OCI-LY7 (cell line): ENCODE data around the gene PILRB. TPM values are rescaled to one million over a fixed set of nuclear protein-coding genes. Genes with fewer than 3 reads are reported as not detected.
"Not testable (repeated sequence)": the region's sequence is repeated elsewhere in the genome, so short reads cannot be mapped to it uniquely, and the experiment has no call there.

Source experiments
- Bru-seq: library from RNA; stranded (reverse); fragments of 400-500 nt; gene quantifications from one replicate; lab custom pipeline; 2021; lab: Mats Ljungman, UMichigan
- BruChase-seq, 2 experiments: library from RNA; stranded (reverse); fragments of 400-500 nt; gene quantifications; one replicate each; lab custom pipeline; 2021; lab: Mats Ljungman, UMichigan
- BruUV-seq: library from RNA; stranded (reverse); fragments of 400-500 nt; replicated peaks from 2 replicates; lab custom pipeline; 2021; lab: Mats Ljungman, UMichigan
- CTCF ChIA-PET: fragments of 300-600 bp; sonication (Branson Sonifier 250); formaldehyde crosslinking; loops from one replicate; lab custom pipeline; 2022; ENCODE audit warnings: antibody characterized with exemption; ENCODE audit not compliant: unreplicated experiment; lab: Charles Lee
- POLR2A ChIA-PET: fragments of 300-600 bp; sonication (Branson Sonifier 250); formaldehyde crosslinking; loops from one replicate; lab custom pipeline; 2022; ENCODE audit warnings: antibody characterized with exemption; lab: Charles Lee
- DNase-seq: peaks from one replicate; pipeline ENCODE4 v3.0.0-alpha.2; 2015; ENCODE audit warnings: low spot score
- H2AFZ ChIP-seq: fragments of 200-600 bp; sonication (generic), shearing (Covaris generic); 2 replicates; pipeline ENCODE4 v1.6.1; 2014; ENCODE audit warnings: mild to moderate bottlenecking, antibody characterized with exemption, low read length, moderate library complexity
- H3K27ac ChIP-seq: fragments of 200-600 bp; sonication (generic); 2 replicates; pipeline ENCODE4 v1.5.1; 2014; ENCODE audit warnings: mixed run types, low read depth, mild to moderate bottlenecking, moderate library complexity, low read length, inconsistent platforms; ENCODE audit not compliant: poor library complexity, severe bottlenecking
- H3K36me3 ChIP-seq: fragments of 200-600 bp; sonication (generic); 2 replicates; pipeline ENCODE4 v1.6.1; 2014; ENCODE audit warnings: mild to moderate bottlenecking, antibody characterized with exemption, low read length, moderate library complexity, mixed read lengths; ENCODE audit not compliant: insufficient read depth
- H3K4me1 ChIP-seq: fragments of 200-600 bp; sonication (generic); 2 replicates; pipeline ENCODE4 v1.5.1; 2014; ENCODE audit warnings: mild to moderate bottlenecking, low read length; ENCODE audit not compliant: insufficient read depth, poor library complexity, severe bottlenecking
- H3K4me2 ChIP-seq: fragments of 200-600 bp; sonication (generic); 2 replicates; pipeline ENCODE4 v1.6.1; 2014; ENCODE audit warnings: mild to moderate bottlenecking, low read length
- H3K4me3 ChIP-seq: fragments of 200-600 bp; sonication (generic); 2 replicates; pipeline ENCODE4 v1.5.1; 2014; ENCODE audit warnings: mild to moderate bottlenecking, low read depth, low read length; ENCODE audit not compliant: poor library complexity, severe bottlenecking
- H3K79me2 ChIP-seq: fragments of 200-600 bp; sonication (generic); 2 replicates; pipeline ENCODE4 v1.6.1; 2016; ENCODE audit warnings: low read depth, mild to moderate bottlenecking, low read length, moderate library complexity, mixed read lengths; ENCODE audit not compliant: insufficient read depth
- H3K9me2 ChIP-seq: fragments of 200-600 bp; sonication (generic); 2 replicates; pipeline ENCODE4 v1.6.1; 2016; ENCODE audit warnings: mild to moderate bottlenecking, low read length, mixed read lengths; ENCODE audit not compliant: insufficient read depth
- H3K9me3 ChIP-seq: fragments of 200-600 bp; sonication (generic); 2 replicates; pipeline ENCODE4 v1.6.1; 2014; ENCODE audit warnings: mild to moderate bottlenecking, mixed run types, low read length, mixed read lengths
- H4K20me1 ChIP-seq: fragments of 200-600 bp; sonication (generic); 2 replicates; pipeline ENCODE4 v1.6.1; 2014; ENCODE audit warnings: mild to moderate bottlenecking, antibody characterized with exemption, low read length, moderate library complexity, mixed read lengths; ENCODE audit not compliant: insufficient read depth
- CTCF ChIP-seq: fragments of 200-600 bp; sonication (generic); conservative IDR thresholded peaks from 2 replicates; pipeline ENCODE4 v1.5.1; 2014; ENCODE audit warnings: mild to moderate bottlenecking, antibody characterized with exemption, low read length, moderate library complexity, mixed read lengths
- EZH2phosphoT487 ChIP-seq: fragments of 200-600 bp; sonication (generic); IDR thresholded peaks from 2 replicates; pipeline ENCODE4 v1.6.1; 2018; ENCODE audit warnings: low read depth, borderline replicate concordance, mild to moderate bottlenecking, mixed run types, antibody characterized with exemption, low read length, moderate library complexity, mixed read lengths
- intact Hi-C: fragments of 100-400 bp; cut with micrococcal nuclease; formaldehyde crosslinking; loops from one replicate; pipeline ENCODE4 v1.10.0; 2022; ENCODE audit not compliant: unreplicated experiment
- long read RNA-seq: library from polyadenylated mRNA; stranded (forward); transcript quantifications from one replicate; pipeline ENCODE4 v2.0.0, GENCODE V29; 2022
- total RNA-seq, 2 experiments: library from RNA; depleted of rRNA in 1 of 2; stranded (reverse); fragments of >200 nt in 1 of 2; shearing (Covaris generic) in 1 of 2; gene quantifications; 2 replicates each; pipeline ENCODE4 v1.2.3, GENCODE V29; 2014 to 2022

The PILRB gene
- total RNA-seq (2014; rRNA removed; shearing (Covaris generic)) (90.2 and 102 TPM in 2 replicates), total RNA-seq (2022) (95.0 and 106 TPM in 2 replicates), Bru-seq, nascent RNA (percentile 92 among the genes with signal in this experiment), BruChase-seq, experiment 1, labeled RNA remaining after a 6-hour chase (percentile 98 among the genes with signal in this experiment), BruChase-seq, experiment 2, labeled RNA remaining after a 2-hour chase (percentile 97 among the genes with signal in this experiment)
- long read RNA-seq, partial matches to known transcripts, result 0 of 23 reads
- long read RNA-seq, other reads (novel, unspliced or antisense), result 22 of 23 reads

GRCh38 chr7:100358027-100358856 lies at the start of gene PILRB:
TSS of gene PILRB (plus strand) at chr7:100358117. CDS start at chr7:100358303, 186 bp downstream.
- ChIA-PET CTCF (no interaction called here), POLR2A (no interaction called here)
- intact Hi-C loops, result no loop called here
- no peak within 1 kb of the TSS for H3K4me3 ChIP-seq
- H3K9me2 ChIP-seq, result no peaks in the 10 kb centered on the region
- H3K79me2 ChIP-seq, result no peaks in the 10 kb centered on the region
- H4K20me1 ChIP-seq, result no peaks in the 10 kb centered on the region
- BruUV-seq, result TSS peak; percentile 34
- no peak within 1 kb of the TSS for H3K27ac ChIP-seq
- peak; percentile 50 for TF ChIP-seq CTCF
- no peak for TF ChIP-seq EZH2phosphoT487
- H2AFZ ChIP-seq, result no peak within 1 kb of the TSS
- peaks cover 16% of the 10 kb centered on the region for H3K4me1 ChIP-seq
- H3K36me3 ChIP-seq, result peaks cover 96% of the 10 kb centered on the region
- H3K9me3 ChIP-seq, result no peaks in the 10 kb centered on the region
- no peak within 1 kb of the TSS for H3K4me2 ChIP-seq
- DNase-seq, result peak; percentile 32

- H3K79me2 ChIP-seq, H3K4me3 ChIP-seq, POLR2A ChIA-PET, H2AFZ ChIP-seq, H3K9me2 ChIP-seq, intact Hi-C loops, H3K4me2 ChIP-seq, CTCF ChIA-PET, H3K4me1 ChIP-seq, H4K20me1 ChIP-seq, DNase-seq, BruUV-seq, H3K27ac ChIP-seq, H3K9me3 ChIP-seq: not testable (repeated sequence)
- peaks cover 14% of the 10 kb centered on the region for H3K36me3 ChIP-seq
Measured at GRCh38 chr7:100318329-100318728, 39.6 kb upstream of the PILRB start.

- BruUV-seq, intact Hi-C loops, H3K9me3 ChIP-seq, H4K20me1 ChIP-seq, DNase-seq, H3K79me2 ChIP-seq, H3K4me1 ChIP-seq, H3K4me2 ChIP-seq, CTCF ChIA-PET, H3K27ac ChIP-seq, H3K4me3 ChIP-seq, H2AFZ ChIP-seq, POLR2A ChIA-PET, H3K9me2 ChIP-seq: not testable (repeated sequence)
- peaks cover 30% of the 10 kb centered on the region for H3K36me3 ChIP-seq
Measured at GRCh38 chr7:100321648-100322047, 36.3 kb upstream of the PILRB start.

GRCh38 chr7:100324194-100324593 lies 33.7 kb upstream of the PILRB start:
- intact Hi-C loops, H3K79me2 ChIP-seq, H3K9me3 ChIP-seq, CTCF ChIA-PET, BruUV-seq, DNase-seq, H3K4me2 ChIP-seq, H3K9me2 ChIP-seq, H3K4me1 ChIP-seq, H2AFZ ChIP-seq, POLR2A ChIA-PET, H3K27ac ChIP-seq, H4K20me1 ChIP-seq, H3K4me3 ChIP-seq: not testable (repeated sequence)
- H3K36me3 ChIP-seq, result peaks cover 44% of the 10 kb centered on the region

- H3K9me3 ChIP-seq, CTCF ChIA-PET, H3K4me1 ChIP-seq, H3K27ac ChIP-seq, intact Hi-C loops, DNase-seq, H3K4me3 ChIP-seq, BruUV-seq, H2AFZ ChIP-seq, H3K79me2 ChIP-seq, H4K20me1 ChIP-seq, H3K9me2 ChIP-seq, H3K4me2 ChIP-seq: not testable (repeated sequence)
- POLR2A ChIA-PET, result interaction anchor here (0.6 kb wide), 1 partner anchor 287 kb away, joined by 4 read pairs; the partner anchor contains the start of gene MOSPD3
- H3K36me3 ChIP-seq, result peaks cover 41% of the 10 kb centered on the region
Measured at GRCh38 chr7:100325671-100326070, 32.2 kb upstream of the PILRB start.
